A549 (cell line): Measurements from ENCODE around the gene GALR1. TPM values are rescaled to one million over a fixed set of nuclear protein-coding genes. Genes with fewer than 3 reads are reported as not detected.
"Not testable (repeated sequence)": the region's sequence is repeated elsewhere in the genome, so short reads cannot be mapped to it uniquely, and the experiment has no call there.

Experiments used
- ATAC-seq, 2 experiments: fragments of 200-7000 bp in 1 of 2; fragments of >200 bp in 1 of 2; cut with Nextera tagmentation in 1 of 2; cut with Tn5 transposase in 1 of 2; 3 replicates each; pipeline versions ENCODE4 v1.8.0 to v1.9.1; 2018 to 2020; ENCODE audit warnings: mild to moderate bottlenecking in 1 of 2, moderate library complexity in 1 of 2
- CTCF ChIA-PET: fragments of 300-600 bp; sonication (Branson Sonifier 250); formaldehyde crosslinking; extraction: SDS; loops from one replicate; lab custom pipeline; 2021; ENCODE audit warnings: antibody characterized with exemption, inconsistent platforms; lab: Yijun Ruan, JAX
- POLR2A ChIA-PET: fragments of 350-600 bp; formaldehyde crosslinking; extraction: SDS; loops from one replicate; lab custom pipeline; 2021; ENCODE audit warnings: antibody characterized with exemption, inconsistent platforms; lab: Yijun Ruan, JAX
- DNase-seq, 2 experiments: peaks; one replicate each; pipeline versions ENCODE4 v3.0.0 to v3.0.0-alpha.2; 2011 to 2016; ENCODE audit warnings: low read depth in 1 of 2, low spot score in 1 of 2
- FAIRE-seq: peaks from 2 replicates; lab custom pipeline; 2011; peaks lifted over from hg19 to GRCh38; lab: Jason Lieb, UNC
- H3K27ac ChIP-seq, 2 experiments: fragments of >200 bp; sonication (Bioruptor Twin); formaldehyde crosslinking; 3 replicates each; pipeline ENCODE4 v1.5.1; 2016 to 2017
- H3K4me1 ChIP-seq: fragments of >200 bp; sonication (Bioruptor Twin); formaldehyde crosslinking; 3 replicates; pipeline ENCODE4 v1.6.1; 2016
- H3K4me2 ChIP-seq: fragments of >200 bp; sonication (Bioruptor Twin); formaldehyde crosslinking; 3 replicates; pipeline ENCODE4 v1.6.1; 2016
- H3K4me3 ChIP-seq: fragments of >200 bp; sonication (Bioruptor Twin); formaldehyde crosslinking; 3 replicates; pipeline ENCODE4 v1.5.1; 2016
- H3K9me3 ChIP-seq: fragments of >200 bp; sonication (Bioruptor Twin); formaldehyde crosslinking; 3 replicates; pipeline ENCODE4 v1.6.1; 2016
- CEBPB ChIP-seq, 2 experiments: fragments of >200 bp in 1 of 2; sonication (Bioruptor Twin) in 1 of 2; formaldehyde crosslinking in 1 of 2; IDR thresholded peaks; 2 replicates each; pipeline ENCODE4 v1.6.1; 2012 to 2016
- CHD4 ChIP-seq: fragments of 200-600 bp; sonication (generic); IDR thresholded peaks from 2 replicates; pipeline ENCODE4 v1.6.1; 2016; ENCODE audit warnings: antibody characterized with exemption, mild to moderate bottlenecking, borderline replicate concordance
- EP300 ChIP-seq, 2 experiments: fragments of >200 bp; sonication (Bioruptor Twin); formaldehyde crosslinking; IDR thresholded peaks; 2 replicates in 1 of 2; 3 replicates in 1 of 2; pipeline ENCODE4 v1.6.1; 2016 to 2017
- FOSL2 ChIP-seq, 2 experiments: fragments of 450-650 bp in 1 of 2; fragments of >200 bp in 1 of 2; sonication (Bioruptor Twin) in 1 of 2; formaldehyde crosslinking; IDR thresholded peaks; 2 replicates each; pipeline versions ENCODE4 v1.5.0 to v1.6.1; 2016 to 2020; ENCODE audit warnings: mild to moderate bottlenecking in 1 of 2, moderate library complexity in 1 of 2
- GATA3 ChIP-seq: IDR thresholded peaks from 2 replicates; pipeline ENCODE4 v1.6.1; 2012; ENCODE audit warnings: borderline replicate concordance
- HES2 ChIP-seq: fragments of >200 bp; sonication (Bioruptor Twin); formaldehyde crosslinking; IDR thresholded peaks from 2 replicates; pipeline ENCODE4 v1.6.1; 2016
- HOXB13 ChIP-seq: fragments of 250-450 bp; sonication (Bioruptor Pico); IDR thresholded peaks from 2 replicates; pipeline ENCODE4 v1.5.0; 2020; ENCODE audit warnings: low read depth, mild to moderate bottlenecking, moderate library complexity
- HOXB5 ChIP-seq: fragments of 250-450 bp; sonication (Bioruptor Pico); IDR thresholded peaks from 2 replicates; pipeline ENCODE4 v1.5.0; 2020; ENCODE audit warnings: mild to moderate bottlenecking, moderate library complexity
- MAZ ChIP-seq: fragments of 150-350 bp; IDR thresholded peaks from 2 replicates; pipeline ENCODE4 v1.6.1; 2014; ENCODE audit warnings: antibody characterized with exemption, low read depth, low read length, borderline replicate concordance
- NFE2L2 ChIP-seq: fragments of 150-350 bp; conservative IDR thresholded peaks from 2 replicates; pipeline ENCODE4 v1.6.1; 2014; ENCODE audit warnings: low read length
- NPAS2 ChIP-seq: fragments of 250-450 bp; sonication (Bioruptor Pico); IDR thresholded peaks from 2 replicates; pipeline ENCODE4 v1.8.0; 2022; ENCODE audit warnings: mild to moderate bottlenecking, moderate library complexity, borderline replicate concordance
- PHF8 ChIP-seq: fragments of 200-600 bp; sonication (generic); IDR thresholded peaks from 2 replicates; pipeline ENCODE4 v1.6.1; 2016; ENCODE audit warnings: low read depth, mild to moderate bottlenecking, antibody characterized with exemption, moderate library complexity, borderline replicate concordance
- RARB ChIP-seq: fragments of 250-450 bp; sonication (Bioruptor Pico); IDR thresholded peaks from 2 replicates; pipeline ENCODE4 v1.8.0; 2021; ENCODE audit warnings: mild to moderate bottlenecking, moderate library complexity
- REST ChIP-seq: fragments of 200-600 bp; sonication (generic); IDR thresholded peaks from 2 replicates; pipeline ENCODE4 v1.6.1; 2016; ENCODE audit warnings: antibody characterized with exemption, mild to moderate bottlenecking, moderate library complexity
- RFX5 ChIP-seq: fragments of 450-650 bp; IDR thresholded peaks from 2 replicates; pipeline ENCODE4 v1.7.1; 2014; ENCODE audit warnings: antibody characterized with exemption, mild to moderate bottlenecking, moderate library complexity
- SREBF2 ChIP-seq: fragments of 450-650 bp; IDR thresholded peaks from 2 replicates; pipeline ENCODE4 v1.6.1; 2014; ENCODE audit warnings: mild to moderate bottlenecking, moderate library complexity
- TFCP2L1 ChIP-seq: fragments of 250-450 bp; sonication (Bioruptor Pico); IDR thresholded peaks from 2 replicates; pipeline ENCODE4 v1.5.0; 2021; ENCODE audit warnings: mild to moderate bottlenecking
- TP53 ChIP-seq: fragments of 250-450 bp; sonication (Bioruptor Pico); IDR thresholded peaks from 2 replicates; pipeline ENCODE4 v1.5.0; 2021; ENCODE audit warnings: mild to moderate bottlenecking, moderate library complexity
- ZC3H11A ChIP-seq: fragments of 450-650 bp; IDR thresholded peaks from 2 replicates; pipeline ENCODE4 v1.6.1; 2014; ENCODE audit warnings: antibody characterized with exemption, mild to moderate bottlenecking
- ZNF302 ChIP-seq: fragments of 250-450 bp; sonication (Bioruptor Pico); IDR thresholded peaks from 2 replicates; pipeline ENCODE4 v1.9.0; 2021; ENCODE audit warnings: inconsistent platforms, mild to moderate bottlenecking, moderate library complexity
- ZSCAN20 ChIP-seq: fragments of 250-450 bp; sonication (Bioruptor Pico); IDR thresholded peaks from 2 replicates; pipeline ENCODE4 v1.8.0; 2022; ENCODE audit warnings: mild to moderate bottlenecking, moderate library complexity
- WGBS: methylation state at CpG from one replicate; pipeline ENCODE4 v1.1.6; 2017; ENCODE audit errors: missing lambda C conversion rate; 5-methylcytosine and 5-hydroxymethylcytosine counted together
- polyA plus RNA-seq, 4 experiments: library from polyadenylated mRNA; depleted of rRNA in 3 of 4; stranded (reverse); fragments of >200 nt; fragmentation: RNase III in 1 of 4; extraction: RNeasy Plus Mini Kit Qiagen cat#74134 plus additional on column Dnase treatment in 1 of 4; gene quantifications; 2 replicates in 3 of 4; 3 replicates in 1 of 4; pipeline ENCODE4 v1.2.3, GENCODE V29; 2011 to 2017

The GALR1 gene
- polyA plus RNA-seq, 2 of the 4 experiments (the other 2 are of a cell fraction) = not detected

GRCh38 chr18:77234504-77235365 is 14.9 kb upstream of the GALR1 start:
- ChIA-PET CTCF (no interaction called here), POLR2A (no interaction called here)
- H3K27ac ChIP-seq = no peak overlapping the region
- ATAC-seq (no peak), FAIRE-seq (no peak), DNase-seq (no peak)
- H3K9me3 ChIP-seq = no peaks in the 10 kb centered on the region
- no peak overlapping the region for H3K4me3 ChIP-seq
- TF ChIP-seq ZNF302 (CRISPR knock-in tag) (no peak), CHD4 (no peak), TP53 (no peak), EP300 (IDR thresholded peaks at IDR 0.05) (no peak)
- no peak overlapping the region for H3K4me2 ChIP-seq
- 53% methylated on average over 16 of the region's 16 CpGs for WGBS
- H3K4me1 ChIP-seq = no peaks in the 10 kb centered on the region

GRCh38 chr18:77239285-77239684 is 10.4 kb upstream of the GALR1 start:
- H3K4me1 ChIP-seq, H3K9me3 ChIP-seq, FAIRE-seq, DNase-seq, H3K27ac ChIP-seq, CTCF ChIA-PET, ATAC-seq, H3K4me2 ChIP-seq, POLR2A ChIA-PET, H3K4me3 ChIP-seq: not testable (repeated sequence)
- WGBS = 60% methylated on average over 5 of the region's 5 CpGs

GRCh38 chr18:77248873-77249568 is 627 bp upstream of the GALR1 start:
- Histone ChIP-seq H3K4me2 (peak overlapping the region; percentile 75), H3K27ac (no peak overlapping the region), H3K4me3 (peak overlapping the region; percentile 35), H3K4me1 (no peaks in the 10 kb centered on the region), H3K9me3 (peaks cover 13% of the 10 kb centered on the region; the same call in 2 of the 3 replicates)
- no peak for DNase-seq
- WGBS = 26% methylated on average over 21 of the region's 22 CpGs
- no peak for ATAC-seq
- POLR2A ChIA-PET = no interaction called here
- FAIRE-seq = no peak
- no peak for TF ChIP-seq NFE2L2
- TF ChIP-seq ZNF302 (CRISPR knock-in tag) = no peak
- no peak for TF ChIP-seq TFCP2L1 (CRISPR knock-in tag)
- no peak for TF ChIP-seq GATA3
- no peak for TF ChIP-seq REST
- no peak for TF ChIP-seq CHD4
- TF ChIP-seq HOXB13 (CRISPR knock-in tag) = no peak
- TF ChIP-seq RFX5 = no peak
- no peak for TF ChIP-seq HES2
- no peak for TF ChIP-seq HOXB5 (CRISPR knock-in tag)
- TF ChIP-seq ZC3H11A = no peak
- TF ChIP-seq CEBPB (IDR thresholded peaks at IDR 0.05) = no peak
- no peak for TF ChIP-seq ZSCAN20 (CRISPR knock-in tag)
- no peak for TF ChIP-seq MAZ
- TF ChIP-seq RARB = no peak
- TF ChIP-seq FOSL2 (IDR thresholded peaks at IDR 0.05) = no peak
- TF ChIP-seq FOSL2 (CRISPR knock-in tag; IDR thresholded peaks at IDR 0.05) = no peak
- TF ChIP-seq NPAS2 (CRISPR knock-in tag) = no peak
- TF ChIP-seq SREBF2 = no peak
- no peak for TF ChIP-seq PHF8
- CTCF ChIA-PET = no interaction called here
